Lung microvascular endothelial cell (primary cell): ENCODE results near the gene CHRNA4. TPM values are rescaled to one million over a fixed set of nuclear protein-coding genes. Genes with fewer than 3 reads are reported as not detected.

Source experiments
- DNase-seq, 2 donors: peaks; one replicate each; pipeline versions ENCODE4 v3.0.0 to v3.0.0-alpha.2; 2010; ENCODE audit warnings: low read depth in 2 of 2
- total RNA-seq: library from RNA; depleted of rRNA; stranded (reverse); fragments of >200 nt; gene quantifications from 2 replicates; pipeline ENCODE4 v1.2.1, GENCODE V29; 2014

The CHRNA4 gene
- total RNA-seq, 1 donor from 2014 or later, result 0.20 TPM

GRCh38 chr20:63293871-63294535 is 67.1 kb downstream of the CHRNA4 start:
- no peak for DNase-seq

- no peak for DNase-seq
These were observed 67.7 kb downstream of the CHRNA4 start for GRCh38 chr20:63293456-63293855.

Other genes with a start within 250 kb of the CHRNA4 start
- 12.4 and 16.1 TPM in 2 replicates for gene YTHDF1, start 145.2 kb downstream of the CHRNA4 start, total RNA-seq
- not detected in 2 replicates for gene BIRC7, start 125.4 kb downstream of the CHRNA4 start, total RNA-seq
- not detected in 2 replicates for gene NKAIN4, start 106.9 kb downstream of the CHRNA4 start, total RNA-seq
- 29.2 and 43.1 TPM in 2 replicates for gene ARFGAP1, start 88.5 kb downstream of the CHRNA4 start, total RNA-seq
- gene COL20A1, start 68.2 kb downstream of the CHRNA4 start, total RNA-seq, result under 0.01 and 0.20 TPM in 2 replicates
- gene KCNQ2, start 111.3 kb upstream of the CHRNA4 start, total RNA-seq, result not detected in 2 replicates
- gene EEF1A2, start 137.7 kb upstream of the CHRNA4 start, total RNA-seq, result 5.2 and 14.8 TPM in 2 replicates
- 16.3 and 21.2 TPM in 2 replicates for gene PPDPF, start 159.4 kb upstream of the CHRNA4 start, total RNA-seq
- gene PTK6, start 176.0 kb upstream of the CHRNA4 start, total RNA-seq, result under 0.01 TPM in 1 of 2 replicates, not detected in the other
- gene SRMS, start 186.4 kb upstream of the CHRNA4 start, total RNA-seq, result not detected in 2 replicates
- 0.87 and 2.6 TPM in 2 replicates for gene FNDC11, start 192.8 kb upstream of the CHRNA4 start, total RNA-seq
- gene HELZ2, start 212.9 kb upstream of the CHRNA4 start, total RNA-seq, result 21.1 and 35.5 TPM in 2 replicates